GM21360 (cell line): ENCODE data around the gene PSMA6.
"Not testable (repeated sequence)": the region's sequence is repeated elsewhere in the genome, so short reads cannot be mapped to it uniquely, and the experiment has no call there.

Experiments used
- ATAC-seq: cut with Tn5 transposase; IDR thresholded peaks from one replicate; pipeline ENCODE4 v1.9.1; 2021; ENCODE audit warnings: mild to moderate bottlenecking, moderate library complexity; ENCODE audit not compliant: unreplicated experiment

Gene PSMA6

GRCh38 chr14:35284506-35284905, 7.7 kb upstream of the PSMA6 start:
- ATAC-seq: no peak

DNA sequence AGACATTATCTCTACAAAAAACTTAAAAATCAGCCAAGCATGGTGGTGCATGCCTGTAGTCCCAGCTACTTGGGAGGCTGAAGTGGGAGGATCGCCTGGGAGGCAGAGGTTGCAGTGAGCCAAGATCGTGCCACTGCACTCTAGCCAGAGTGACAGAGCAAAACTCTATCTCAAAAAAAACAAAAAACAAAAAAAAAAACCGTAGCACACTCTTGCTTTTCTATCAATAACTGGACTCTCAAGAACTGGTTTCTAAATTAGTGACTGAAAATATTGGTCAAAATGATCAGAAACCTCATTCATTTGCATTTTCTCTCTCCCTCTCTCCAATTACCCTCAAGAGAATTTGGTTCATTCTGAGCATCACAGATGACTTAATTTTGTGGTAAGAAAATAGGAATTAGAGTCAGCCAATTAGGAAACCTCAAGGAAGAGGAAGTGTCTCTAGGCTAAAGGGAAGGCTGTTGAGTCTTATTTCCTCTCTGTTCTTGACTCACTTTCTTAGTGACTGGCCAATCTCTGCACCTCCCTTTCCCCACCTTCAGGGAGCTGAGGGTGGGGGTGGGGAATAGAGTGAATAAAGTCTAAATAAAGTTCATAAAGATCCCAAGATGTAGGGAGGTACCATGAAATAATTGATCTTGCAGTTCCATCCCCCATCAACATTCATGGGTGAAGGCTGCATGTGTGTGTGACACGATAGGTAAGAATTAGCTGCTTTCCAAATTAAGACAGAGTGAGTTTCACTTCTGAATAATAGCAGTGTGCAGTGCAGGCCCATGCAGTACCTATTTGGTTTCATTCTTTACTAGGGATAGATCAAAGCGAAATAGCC, 6.8 kb upstream of the PSMA6 start:
- ATAC-seq: peak; percentile 72

GRCh38 chr14:35286003-35286600, 6.1 kb upstream of the PSMA6 start:
- ATAC-seq: peak; percentile 4

GRCh38 chr14:35286707-35287106, 5.5 kb upstream of the PSMA6 start:
- ATAC-seq: no peak

GRCh38 chr14:35287431-35288013, 4.7 kb upstream of the PSMA6 start:
- no peak for ATAC-seq

DNA sequence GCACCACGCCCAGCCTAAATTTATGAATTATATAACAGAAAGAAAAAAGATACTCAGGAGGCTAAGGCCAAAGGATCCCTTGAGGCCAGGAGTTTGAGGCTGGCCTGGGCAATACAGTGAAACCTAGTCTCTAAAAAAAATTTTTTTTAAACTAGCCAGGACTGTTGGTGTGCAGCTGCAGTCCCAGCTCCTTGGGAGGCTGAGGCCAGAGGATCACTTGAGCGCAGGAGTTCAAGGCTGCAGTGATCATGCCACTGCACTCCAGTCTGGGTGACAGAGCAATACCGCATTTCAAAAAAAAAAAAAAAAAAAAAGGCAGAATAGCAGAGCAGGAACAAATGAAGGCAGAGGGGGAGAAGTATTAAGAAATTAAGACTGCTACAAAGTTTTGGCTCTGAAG, 2.6 kb upstream of the PSMA6 start:
- no peak for ATAC-seq

- peak; percentile 19 for ATAC-seq
Measured at GRCh38 chr14:35292770-35293561, 784 bp downstream of the PSMA6 start.

GRCh38 chr14:35295845-35296161, 3.6 kb downstream of the PSMA6 start:
- no peak for ATAC-seq

- no peak for ATAC-seq
Measured at GRCh38 chr14:35296545-35296944, 4.4 kb downstream of the PSMA6 start.

GRCh38 chr14:35297706-35298105, 5.5 kb downstream of the PSMA6 start:
- ATAC-seq: no peak

DNA sequence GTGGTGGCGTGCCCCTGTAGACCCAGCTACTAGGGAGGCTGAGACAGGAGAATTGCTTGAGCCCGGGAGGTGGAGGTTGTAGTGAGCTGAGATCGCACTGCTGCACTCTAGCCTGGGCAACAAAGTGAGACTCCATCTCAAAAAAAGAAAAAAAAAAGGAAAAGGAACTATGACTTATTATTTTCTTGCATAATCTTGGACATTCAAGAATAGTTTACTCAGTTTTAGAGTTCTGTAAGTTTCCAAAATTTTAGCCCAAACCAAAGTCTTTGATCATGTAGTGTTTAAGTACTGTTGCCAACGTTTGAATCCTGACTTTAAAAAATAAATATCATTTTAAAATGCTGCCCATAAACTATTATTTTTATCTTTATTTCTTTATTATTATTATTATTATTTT, 6.2 kb downstream of the PSMA6 start:
- no peak for ATAC-seq

GRCh38 chr14:35299708-35300107, 7.5 kb downstream of the PSMA6 start:
- ATAC-seq: no peak

GRCh38 chr14:35300228-35300627, 8.0 kb downstream of the PSMA6 start:
- ATAC-seq: no peak

GRCh38 chr14:35301334-35301733, 9.2 kb downstream of the PSMA6 start:
- not testable (repeated sequence) for ATAC-seq

DNA sequence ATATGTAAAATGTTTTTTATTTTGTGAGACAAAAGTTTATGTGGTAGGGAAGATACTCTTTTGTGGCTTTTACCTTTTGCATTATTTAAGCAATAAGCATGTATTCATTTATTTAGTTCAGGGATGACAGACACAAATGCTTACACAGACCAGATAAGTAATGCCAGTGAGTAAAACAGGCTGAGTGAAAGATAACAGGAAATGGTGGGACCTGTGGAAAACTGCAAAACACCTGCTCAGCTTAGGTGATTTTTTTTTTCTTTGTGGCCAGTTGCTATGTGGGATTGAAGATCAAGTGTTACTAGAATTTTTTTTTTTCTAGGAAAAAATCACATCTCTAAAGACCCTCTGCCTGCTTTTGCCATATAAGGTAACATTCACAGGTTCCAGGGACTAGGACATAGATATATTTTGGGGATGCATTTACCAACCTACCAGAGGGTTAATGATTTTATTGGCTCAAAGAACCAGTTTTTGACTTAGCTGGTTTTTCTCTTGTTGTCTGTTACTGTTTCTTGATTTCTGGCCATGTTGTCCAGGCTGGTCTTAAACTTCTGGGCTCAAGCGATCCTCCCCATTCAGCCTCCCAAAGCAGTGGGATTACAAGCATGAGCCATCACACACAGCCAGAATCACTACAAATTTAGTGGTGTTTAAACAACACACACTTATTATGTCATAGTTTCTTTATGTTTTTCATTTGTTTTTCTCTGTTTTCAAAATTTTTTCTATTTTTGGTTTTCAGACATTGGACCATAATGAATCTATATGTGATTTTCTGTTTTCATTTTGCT, 9.8 kb downstream of the PSMA6 start:
- no peak for ATAC-seq

- no peak for ATAC-seq
Measured at GRCh38 chr14:35303149-35303935, 11.2 kb downstream of the PSMA6 start.

- ATAC-seq: no peak
Measured at GRCh38 chr14:35304812-35305462, 12.8 kb downstream of the PSMA6 start.

DNA sequence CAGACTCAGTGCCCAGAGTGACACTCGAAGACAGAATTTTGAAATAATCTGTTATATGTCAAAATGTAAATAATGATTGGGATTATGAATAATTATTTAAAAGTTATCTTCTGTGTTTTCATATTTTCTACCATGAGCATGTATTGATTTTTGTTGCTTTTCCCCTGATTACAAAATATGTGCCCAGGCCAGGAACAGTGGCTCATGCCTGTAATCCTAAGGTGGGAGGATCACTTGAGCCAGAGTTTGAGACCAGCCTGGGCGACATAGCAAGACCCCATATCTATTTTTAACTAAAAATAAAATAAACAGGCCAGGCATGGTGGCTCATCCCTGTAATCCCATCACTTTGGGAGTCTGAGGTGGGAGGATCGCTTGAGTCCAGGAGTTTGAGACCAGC, 13.5 kb downstream of the PSMA6 start:
- no peak for ATAC-seq

- ATAC-seq: no peak
Measured at GRCh38 chr14:35306114-35306513, 13.9 kb downstream of the PSMA6 start.
